ENCODE results near the gene TRIM47. TPM values are rescaled to one million over a fixed set of nuclear protein-coding genes. Genes with fewer than 3 reads are reported as not detected.

TRIM47 gene
- total RNA-seq, 1 experiment from 2014 or later = 86.7 TPM

- ATAC-seq (no peak), DNase-seq (ENCODE audit: low read depth, low spot score) (no peak)
- H3K9me2 ChIP-seq (ENCODE audit: insufficient read depth) = no peaks in the 10 kb centered on the region
- no peak overlapping the region for H3K9ac ChIP-seq (ENCODE audit: low read length)
- H3K36me3 ChIP-seq (ENCODE audit: control insufficient read depth in 1 of 2, insufficient read depth in 2 of 2, low read length in 2 of 2) = no peaks in the 10 kb centered on the region
- H3K9me3 ChIP-seq (ENCODE audit: control insufficient read depth in 1 of 2, insufficient read depth in 1 of 2, low read depth in 1 of 2, low read length in 2 of 2) = no peaks in the 10 kb centered on the region
- no peak overlapping the region for H2AFZ ChIP-seq (ENCODE audit: low read depth, low read length, poor library complexity, severe bottlenecking)
- ChIA-PET CTCF (interaction anchor here (1.6 to 3.2 kb wide), 2 partner anchors 10 to 13 kb away, joined by 6 to 12 read pairs; no protein-coding TSS in a partner anchor), POLR2A (interaction anchor here (1.9 to 2.1 kb wide), 2 partner anchors 10 to 60 kb away, joined by 5 to 7 read pairs; no protein-coding TSS in a partner anchor), RAD21 (ENCODE audit: low non-redundant PET in 1 of 2, low total read pairs in 2 of 2, uncharacterized antibody in 2 of 2, unreplicated experiment in 2 of 2) (no interaction called here)
- no peaks in the 10 kb centered on the region for H3K27me3 ChIP-seq (ENCODE audit: insufficient read depth, low read length)
- no peak overlapping the region for H3K4me3 ChIP-seq (replicated peaks in 1 of 2; ENCODE audit: low read depth in 1 of 2, low read length in 2 of 2)
- no peak overlapping the region for H3K27ac ChIP-seq (ENCODE audit: low read depth, low read length)
- H3K4me1 ChIP-seq (ENCODE audit: control insufficient read depth in 1 of 2, insufficient read depth in 2 of 2, low read length in 2 of 2) = peaks cover 13 to 29% of the 10 kb centered on the region in 2 experiments
- no peak overlapping the region for H3K4me2 ChIP-seq (ENCODE audit: low read length)
- BruUV-seq (replicated peaks) = no TSS peak
- TF ChIP-seq CTCF (IDR thresholded peaks at IDR 0.05 in 2 of 3, conservative IDR thresholded peaks at IDR 0.05 in 1 of 3; ENCODE audit: borderline replicate concordance in 1 of 3, insufficient read depth in 1 of 3, low read depth in 2 of 3, low read length in 2 of 3) (no peak), EZH2phosphoT487 (IDR thresholded peaks at IDR 0.05; ENCODE audit: borderline replicate concordance) (no peak), POLR2AphosphoS5 (IDR thresholded peaks at IDR 0.05; ENCODE audit: low read depth, low read length) (no peak), SP1 (IDR thresholded peaks at IDR 0.05; ENCODE audit: low read depth) (no peak), ZNF274 (IDR thresholded peaks at IDR 0.05; ENCODE audit: low read depth, low read length) (no peak), ZFX (IDR thresholded peaks at IDR 0.05) (no peak)
- H3K79me2 ChIP-seq (ENCODE audit: insufficient read depth, low read length) = no peaks in the 10 kb centered on the region
- H4K20me1 ChIP-seq (ENCODE audit: insufficient read depth) = no peaks in the 10 kb centered on the region
- intact Hi-C loops (cut with micrococcal nuclease) = no loop called here
Measured at GRCh38 chr17:75839942-75840798, 38.2 kb downstream of the TRIM47 start.

Measured in HCT116 (cell line).